Tongue (tissue), 2 donors: ENCODE measurements around the gene NUP205. TPM values are rescaled to one million over a fixed set of nuclear protein-coding genes. Genes with fewer than 3 reads are reported as not detected.

ENCODE experiments used
- DNase-seq: peaks from one replicate; pipeline ENCODE4 v3.0.0-alpha.2; 2015
- total RNA-seq: library from RNA; depleted of rRNA; stranded (reverse); fragments of >200 nt; gene quantifications from one replicate; pipeline ENCODE4 v1.2.3, GENCODE V29; 2014

The NUP205 gene
- total RNA-seq, 1 donor from 2014 or later = 34.8 TPM

GRCh38 chr7:135552148-135552547 lies 5.6 kb upstream of the NUP205 start:
- DNase-seq = no peak

DNA sequence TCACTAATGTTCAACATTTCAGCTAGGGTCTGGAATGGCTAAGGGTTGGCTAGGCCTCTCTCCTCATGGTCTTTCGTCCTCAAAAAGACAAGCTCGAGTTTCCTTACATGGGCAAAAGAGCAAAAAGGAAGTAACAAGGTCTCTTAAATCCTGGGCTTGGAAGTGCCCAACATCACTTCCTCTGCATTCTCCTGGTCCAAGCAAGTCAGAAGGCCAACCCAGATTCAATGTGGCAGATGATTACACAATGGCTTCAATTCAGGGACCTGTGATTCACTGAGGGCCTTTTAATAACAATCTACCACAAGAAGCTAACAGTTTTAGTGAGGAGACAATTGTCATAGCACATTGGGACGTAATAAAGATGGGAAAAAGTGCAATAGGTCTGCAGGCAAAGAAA lies 4.4 kb upstream of the NUP205 start:
- no peak for DNase-seq

GRCh38 chr7:135558337-135558767 lies 635 bp downstream of the NUP205 start:
- peak; percentile 88 for DNase-seq

DNA sequence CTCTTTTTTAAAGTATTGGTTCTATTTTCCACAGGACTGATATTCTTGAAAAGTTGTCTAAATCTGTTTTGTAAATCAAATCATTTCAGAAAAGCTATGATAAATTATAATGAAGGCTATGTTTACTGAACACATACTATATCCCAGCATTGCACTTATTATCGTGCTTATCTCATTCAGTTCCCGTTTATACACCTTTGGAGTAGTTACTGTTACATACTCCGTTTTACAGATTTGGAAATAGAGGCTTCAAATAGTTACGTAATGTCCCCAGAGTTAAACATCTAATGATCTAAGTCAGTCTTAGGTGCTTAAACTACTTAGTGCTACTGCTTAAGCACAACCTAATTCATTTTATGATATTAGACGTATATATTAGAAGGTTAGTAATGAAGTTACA lies 1.2 kb downstream of the NUP205 start:
- DNase-seq = no peak

- no peak for DNase-seq
These were observed 2.9 kb downstream of the NUP205 start for GRCh38 chr7:135560631-135561030.

DNA sequence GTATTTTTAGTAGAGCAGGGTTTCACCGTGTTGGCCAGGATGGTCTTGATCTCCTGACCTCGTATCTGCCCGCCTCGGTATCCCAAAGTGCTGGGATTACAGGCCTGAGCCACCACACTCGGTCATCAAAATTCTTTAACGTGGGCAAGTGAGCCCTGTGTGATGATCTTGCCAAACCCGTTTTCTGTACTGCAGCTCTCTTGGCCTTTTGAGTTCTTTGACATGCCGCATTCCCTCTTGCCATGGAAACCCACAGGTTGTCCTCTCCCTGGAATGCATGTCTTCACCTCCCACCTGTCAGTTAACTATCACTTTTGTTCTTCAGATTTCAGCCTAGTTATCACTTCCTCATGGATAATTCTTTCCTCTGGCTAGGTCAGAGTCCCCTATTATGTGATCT lies 5.0 kb downstream of the NUP205 start:
- no peak for DNase-seq

DNA sequence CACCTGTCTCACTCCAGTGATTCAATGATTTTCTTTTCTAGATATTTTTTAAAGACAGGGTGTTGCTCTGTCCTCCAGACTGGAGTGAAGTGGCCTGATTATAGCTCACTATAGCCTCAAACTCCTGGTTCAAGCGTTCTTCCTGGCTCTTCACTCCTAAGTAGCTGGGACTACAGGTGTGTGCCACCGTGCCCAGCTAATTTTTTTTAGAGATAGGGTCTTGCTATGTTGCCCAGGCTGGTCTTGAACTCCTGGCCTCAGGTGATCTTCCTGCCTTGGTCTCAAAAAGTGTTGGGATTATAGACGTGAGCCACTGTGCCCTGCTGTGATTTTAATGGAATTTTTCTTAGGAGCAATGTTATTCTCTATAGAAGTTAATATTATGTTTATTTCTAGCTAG lies 14.1 kb downstream of the NUP205 start:
- no peak for DNase-seq

DNA sequence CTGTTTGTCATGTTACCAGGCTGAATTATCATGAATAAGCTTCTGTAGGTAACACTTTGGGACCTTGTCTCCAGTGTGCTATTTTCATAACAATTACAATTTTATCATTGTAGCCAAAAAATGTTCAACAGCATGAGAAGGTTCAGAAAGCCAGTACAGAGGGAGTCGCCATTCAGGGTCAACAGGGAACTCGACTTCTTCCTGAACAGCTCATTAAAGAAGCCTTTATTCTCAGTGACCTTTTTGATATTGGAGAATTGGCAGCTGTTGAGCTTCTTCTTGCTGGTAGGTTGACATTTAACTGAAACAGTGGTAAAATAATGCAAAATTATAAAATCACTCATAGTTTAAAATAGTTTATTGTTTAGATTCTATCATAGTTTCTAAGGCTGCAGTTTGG lies 15.8 kb downstream of the NUP205 start:
- DNase-seq = no peak

- no peak for DNase-seq
These were observed 17.6 kb downstream of the NUP205 start for GRCh38 chr7:135575296-135575695.

DNA sequence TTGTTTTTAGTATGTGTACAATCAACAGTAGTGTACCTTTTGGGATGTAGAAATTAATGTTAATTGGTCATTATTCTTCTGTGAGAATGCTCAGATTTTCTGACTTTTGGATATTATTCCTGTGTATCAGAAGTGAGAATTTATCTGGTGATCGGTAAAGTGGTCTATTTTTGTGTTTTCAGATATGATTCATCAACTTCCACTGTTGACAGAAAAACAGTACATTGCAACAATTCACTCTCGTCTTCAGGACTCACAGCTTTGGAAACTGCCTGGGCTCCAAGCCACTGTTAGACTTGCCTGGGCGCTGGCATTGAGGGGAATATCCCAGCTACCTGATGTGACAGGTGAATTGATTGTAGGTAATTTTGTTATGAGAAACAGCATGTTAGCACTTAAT lies 20.9 kb downstream of the NUP205 start:
- DNase-seq = no peak

GRCh38 chr7:135584362-135585353 lies 26.9 kb downstream of the NUP205 start:
- DNase-seq = no peak

- no peak for DNase-seq
These were observed 39.6 kb downstream of the NUP205 start for GRCh38 chr7:135597181-135597925.

- DNase-seq = no peak
These were observed 40.2 kb downstream of the NUP205 start for GRCh38 chr7:135597926-135598305.

DNA sequence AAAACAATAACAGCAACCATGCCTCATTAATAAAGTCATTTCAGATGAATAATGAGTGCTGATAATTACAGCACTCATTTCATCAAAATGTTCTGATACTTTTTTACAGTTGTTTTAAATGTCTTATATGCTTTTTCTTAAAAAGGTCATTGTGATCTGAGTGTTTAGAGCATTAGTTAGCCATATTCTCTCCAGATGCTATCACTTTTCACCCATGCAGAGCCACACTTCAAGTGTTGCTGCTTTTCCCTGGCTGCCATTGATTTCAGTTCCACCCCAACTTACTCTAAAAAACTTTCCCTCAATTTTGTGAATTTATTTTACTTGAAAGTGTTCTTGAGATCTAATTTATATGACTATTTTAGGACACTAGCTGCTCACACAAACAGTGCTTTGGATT lies 41.8 kb downstream of the NUP205 start:
- DNase-seq = no peak

DNA sequence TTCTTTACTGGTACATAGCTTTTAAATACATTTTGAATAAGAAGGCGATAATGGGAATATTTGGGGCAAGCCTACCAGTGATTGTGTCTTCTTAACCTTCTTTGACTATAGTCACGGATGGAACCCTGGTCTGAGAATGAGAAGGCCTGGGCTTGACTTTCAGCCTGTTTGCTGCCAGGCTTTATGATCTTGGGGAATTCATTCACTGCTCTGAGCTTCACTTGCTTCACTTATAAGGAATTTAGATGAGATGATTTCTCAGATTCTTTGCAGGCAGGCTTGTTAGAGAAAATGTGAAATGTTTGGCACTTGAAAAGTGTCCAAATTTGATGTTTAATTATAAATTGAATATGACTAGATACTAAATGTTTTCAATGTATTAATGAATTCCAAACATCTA lies 42.5 kb downstream of the NUP205 start:
- DNase-seq = no peak

GRCh38 chr7:135601182-135601581 lies 43.5 kb downstream of the NUP205 start:
- DNase-seq = no peak

GRCh38 chr7:135602304-135602703 lies 44.6 kb downstream of the NUP205 start:
- no peak for DNase-seq

GRCh38 chr7:135616136-135616535 lies 58.4 kb downstream of the NUP205 start:
- DNase-seq = no peak

GRCh38 chr7:135617781-135618180 lies 60.1 kb downstream of the NUP205 start:
- no peak for DNase-seq

DNA sequence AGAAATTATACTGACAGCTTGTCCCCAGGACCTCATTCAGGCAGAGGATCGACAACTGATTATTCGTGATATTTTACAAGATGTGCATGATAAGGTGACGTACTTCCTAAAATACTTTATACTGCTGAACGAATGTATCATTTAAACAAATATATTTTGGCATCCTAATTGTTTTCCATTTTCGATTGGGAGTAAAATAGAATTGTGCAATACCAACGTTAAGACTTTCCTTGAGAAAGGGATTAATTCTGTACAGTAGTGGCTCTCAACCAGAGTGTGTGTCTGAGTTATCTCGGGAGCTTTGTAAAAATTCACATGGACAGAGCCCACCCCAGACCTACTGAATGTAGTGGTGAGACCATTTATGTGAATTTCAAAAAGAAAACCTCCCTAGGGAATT lies 60.8 kb downstream of the NUP205 start:
- DNase-seq = no peak

DNA sequence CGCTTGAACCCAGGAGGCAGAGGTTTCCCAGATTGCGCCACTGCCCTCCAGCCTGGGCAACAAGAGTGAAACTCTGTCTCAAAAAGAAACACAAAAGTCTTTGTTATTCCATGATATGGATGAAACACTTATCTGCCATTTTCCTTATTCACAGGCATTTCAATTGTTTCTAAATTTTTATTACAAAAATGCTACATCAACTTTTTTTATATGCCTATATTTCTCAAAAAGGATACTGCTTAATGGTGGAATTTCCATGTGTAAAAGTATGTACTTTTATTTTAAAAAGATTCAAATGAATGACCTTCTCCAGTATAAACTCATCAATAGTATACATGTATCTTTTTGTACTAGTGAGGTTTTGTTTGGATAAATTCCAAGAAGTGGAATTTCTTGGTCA lies 62.7 kb downstream of the NUP205 start:
- DNase-seq = no peak

- DNase-seq = peak; percentile 87
These were observed 63.5 kb downstream of the NUP205 start for GRCh38 chr7:135620980-135621850.
